Measurements from ENCODE around the gene OR4B1. TPM values are rescaled to one million over a fixed set of nuclear protein-coding genes. Genes with fewer than 3 reads are reported as not detected.

Gene OR4B1
- total and polyA plus RNA-seq, 2 of the 8 experiments (the other 6 are each of a cell fraction or from before 2014, with no cell fraction given), result not detected

DNA sequence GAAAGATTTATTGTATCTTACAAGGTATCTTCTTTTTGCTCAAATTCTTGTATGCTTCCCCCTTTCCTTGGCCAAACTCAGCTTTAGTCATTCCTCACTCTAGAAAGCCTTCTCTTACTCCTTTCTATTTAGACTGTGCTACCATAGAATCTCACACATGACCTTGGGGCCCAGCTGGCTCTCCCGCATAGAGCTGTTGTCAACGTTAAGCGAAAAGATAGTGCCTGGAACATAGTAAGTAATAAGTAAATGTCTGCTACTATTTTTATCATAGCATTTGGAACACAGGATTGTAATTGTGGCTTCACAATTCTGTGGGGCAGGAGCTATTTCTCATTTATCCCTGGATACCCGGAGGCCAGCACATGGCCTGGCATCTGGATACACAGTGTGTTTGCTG is 38.9 kb upstream of the OR4B1 start (continued):
- TF ChIP-seq, protein P1, sequence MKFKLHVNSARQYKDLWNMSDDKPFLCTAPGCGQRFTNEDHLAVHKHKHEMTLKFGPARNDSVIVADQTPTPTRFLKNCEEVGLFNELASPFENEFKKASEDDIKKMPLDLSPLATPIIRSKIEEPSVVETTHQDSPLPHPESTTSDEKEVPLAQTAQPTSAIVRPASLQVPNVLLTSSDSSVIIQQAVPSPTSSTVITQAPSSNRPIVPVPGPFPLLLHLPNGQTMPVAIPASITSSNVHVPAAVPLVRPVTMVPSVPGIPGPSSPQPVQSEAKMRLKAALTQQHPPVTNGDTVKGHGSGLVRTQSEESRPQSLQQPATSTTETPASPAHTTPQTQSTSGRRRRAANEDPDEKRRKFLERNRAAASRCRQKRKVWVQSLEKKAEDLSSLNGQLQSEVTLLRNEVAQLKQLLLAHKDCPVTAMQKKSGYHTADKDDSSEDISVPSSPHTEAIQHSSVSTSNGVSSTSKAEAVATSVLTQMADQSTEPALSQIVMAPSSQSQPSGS (IDR thresholded peaks at IDR 0.05; ENCODE audit: low read length), result no peak
- TF ChIP-seq, protein P2, sequence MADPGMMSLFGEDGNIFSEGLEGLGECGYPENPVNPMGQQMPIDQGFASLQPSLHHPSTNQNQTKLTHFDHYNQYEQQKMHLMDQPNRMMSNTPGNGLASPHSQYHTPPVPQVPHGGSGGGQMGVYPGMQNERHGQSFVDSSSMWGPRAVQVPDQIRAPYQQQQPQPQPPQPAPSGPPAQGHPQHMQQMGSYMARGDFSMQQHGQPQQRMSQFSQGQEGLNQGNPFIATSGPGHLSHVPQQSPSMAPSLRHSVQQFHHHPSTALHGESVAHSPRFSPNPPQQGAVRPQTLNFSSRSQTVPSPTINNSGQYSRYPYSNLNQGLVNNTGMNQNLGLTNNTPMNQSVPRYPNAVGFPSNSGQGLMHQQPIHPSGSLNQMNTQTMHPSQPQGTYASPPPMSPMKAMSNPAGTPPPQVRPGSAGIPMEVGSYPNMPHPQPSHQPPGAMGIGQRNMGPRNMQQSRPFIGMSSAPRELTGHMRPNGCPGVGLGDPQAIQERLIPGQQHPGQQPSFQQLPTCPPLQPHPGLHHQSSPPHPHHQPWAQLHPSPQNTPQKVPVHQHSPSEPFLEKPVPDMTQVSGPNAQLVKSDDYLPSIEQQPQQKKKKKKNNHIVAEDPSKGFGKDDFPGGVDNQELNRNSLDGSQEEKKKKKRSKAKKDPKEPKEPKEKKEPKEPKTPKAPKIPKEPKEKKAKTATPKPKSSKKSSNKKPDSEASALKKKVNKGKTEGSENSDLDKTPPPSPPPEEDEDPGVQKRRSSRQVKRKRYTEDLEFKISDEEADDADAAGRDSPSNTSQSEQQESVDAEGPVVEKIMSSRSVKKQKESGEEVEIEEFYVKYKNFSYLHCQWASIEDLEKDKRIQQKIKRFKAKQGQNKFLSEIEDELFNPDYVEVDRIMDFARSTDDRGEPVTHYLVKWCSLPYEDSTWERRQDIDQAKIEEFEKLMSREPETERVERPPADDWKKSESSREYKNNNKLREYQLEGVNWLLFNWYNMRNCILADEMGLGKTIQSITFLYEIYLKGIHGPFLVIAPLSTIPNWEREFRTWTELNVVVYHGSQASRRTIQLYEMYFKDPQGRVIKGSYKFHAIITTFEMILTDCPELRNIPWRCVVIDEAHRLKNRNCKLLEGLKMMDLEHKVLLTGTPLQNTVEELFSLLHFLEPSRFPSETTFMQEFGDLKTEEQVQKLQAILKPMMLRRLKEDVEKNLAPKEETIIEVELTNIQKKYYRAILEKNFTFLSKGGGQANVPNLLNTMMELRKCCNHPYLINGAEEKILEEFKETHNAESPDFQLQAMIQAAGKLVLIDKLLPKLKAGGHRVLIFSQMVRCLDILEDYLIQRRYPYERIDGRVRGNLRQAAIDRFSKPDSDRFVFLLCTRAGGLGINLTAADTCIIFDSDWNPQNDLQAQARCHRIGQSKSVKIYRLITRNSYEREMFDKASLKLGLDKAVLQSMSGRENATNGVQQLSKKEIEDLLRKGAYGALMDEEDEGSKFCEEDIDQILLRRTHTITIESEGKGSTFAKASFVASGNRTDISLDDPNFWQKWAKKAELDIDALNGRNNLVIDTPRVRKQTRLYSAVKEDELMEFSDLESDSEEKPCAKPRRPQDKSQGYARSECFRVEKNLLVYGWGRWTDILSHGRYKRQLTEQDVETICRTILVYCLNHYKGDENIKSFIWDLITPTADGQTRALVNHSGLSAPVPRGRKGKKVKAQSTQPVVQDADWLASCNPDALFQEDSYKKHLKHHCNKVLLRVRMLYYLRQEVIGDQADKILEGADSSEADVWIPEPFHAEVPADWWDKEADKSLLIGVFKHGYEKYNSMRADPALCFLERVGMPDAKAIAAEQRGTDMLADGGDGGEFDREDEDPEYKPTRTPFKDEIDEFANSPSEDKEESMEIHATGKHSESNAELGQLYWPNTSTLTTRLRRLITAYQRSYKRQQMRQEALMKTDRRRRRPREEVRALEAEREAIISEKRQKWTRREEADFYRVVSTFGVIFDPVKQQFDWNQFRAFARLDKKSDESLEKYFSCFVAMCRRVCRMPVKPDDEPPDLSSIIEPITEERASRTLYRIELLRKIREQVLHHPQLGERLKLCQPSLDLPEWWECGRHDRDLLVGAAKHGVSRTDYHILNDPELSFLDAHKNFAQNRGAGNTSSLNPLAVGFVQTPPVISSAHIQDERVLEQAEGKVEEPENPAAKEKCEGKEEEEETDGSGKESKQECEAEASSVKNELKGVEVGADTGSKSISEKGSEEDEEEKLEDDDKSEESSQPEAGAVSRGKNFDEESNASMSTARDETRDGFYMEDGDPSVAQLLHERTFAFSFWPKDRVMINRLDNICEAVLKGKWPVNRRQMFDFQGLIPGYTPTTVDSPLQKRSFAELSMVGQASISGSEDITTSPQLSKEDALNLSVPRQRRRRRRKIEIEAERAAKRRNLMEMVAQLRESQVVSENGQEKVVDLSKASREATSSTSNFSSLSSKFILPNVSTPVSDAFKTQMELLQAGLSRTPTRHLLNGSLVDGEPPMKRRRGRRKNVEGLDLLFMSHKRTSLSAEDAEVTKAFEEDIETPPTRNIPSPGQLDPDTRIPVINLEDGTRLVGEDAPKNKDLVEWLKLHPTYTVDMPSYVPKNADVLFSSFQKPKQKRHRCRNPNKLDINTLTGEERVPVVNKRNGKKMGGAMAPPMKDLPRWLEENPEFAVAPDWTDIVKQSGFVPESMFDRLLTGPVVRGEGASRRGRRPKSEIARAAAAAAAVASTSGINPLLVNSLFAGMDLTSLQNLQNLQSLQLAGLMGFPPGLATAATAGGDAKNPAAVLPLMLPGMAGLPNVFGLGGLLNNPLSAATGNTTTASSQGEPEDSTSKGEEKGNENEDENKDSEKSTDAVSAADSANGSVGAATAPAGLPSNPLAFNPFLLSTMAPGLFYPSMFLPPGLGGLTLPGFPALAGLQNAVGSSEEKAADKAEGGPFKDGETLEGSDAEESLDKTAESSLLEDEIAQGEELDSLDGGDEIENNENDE (IDR thresholded peaks at IDR 0.05; ENCODE audit: insufficient replicate concordance, low read length), result no peak
- TF ChIP-seq CEBPB (IDR thresholded peaks at IDR 0.05; ENCODE audit: low read depth, low read length) (no peak), MAFK (IDR thresholded peaks at IDR 0.05; ENCODE audit: low read depth, low read length) (no peak), TEAD4 (IDR thresholded peaks at IDR 0.05; ENCODE audit: low read depth, low read length) (no peak), ZNF274 (IDR thresholded peaks at IDR 0.05; ENCODE audit: borderline replicate concordance, extremely low read depth, low read length) (no peak), EGR1 (IDR thresholded peaks at IDR 0.05; ENCODE audit: borderline replicate concordance, low read depth, low read length) (no peak), GTF2F1 (IDR thresholded peaks at IDR 0.05; ENCODE audit: borderline replicate concordance, low read depth, low read length) (no peak)
- TF ChIP-seq, protein P3, sequence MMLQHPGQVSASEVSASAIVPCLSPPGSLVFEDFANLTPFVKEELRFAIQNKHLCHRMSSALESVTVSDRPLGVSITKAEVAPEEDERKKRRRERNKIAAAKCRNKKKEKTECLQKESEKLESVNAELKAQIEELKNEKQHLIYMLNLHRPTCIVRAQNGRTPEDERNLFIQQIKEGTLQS (IDR thresholded peaks at IDR 0.05; ENCODE audit: insufficient read depth, low read depth, low read length), result no peak
